B cell (primary cell): Measurements from ENCODE around the gene PAX6. TPM values are rescaled to one million over a fixed set of nuclear protein-coding genes. Genes with fewer than 3 reads are reported as not detected.

Source experiments
- ATAC-seq: fragments of 200-7000 bp; cut with Tn5 transposase; one replicate; pipeline ENCODE4 v1.10.0; 2021; ENCODE audit warnings: low read depth, mild to moderate bottlenecking, moderate number of reproducible peaks, moderate library complexity
- CTCF ChIA-PET: fragments of 350-600 bp; sonication (Branson Sonifier 250); formaldehyde crosslinking; loops from one replicate; lab custom pipeline; 2021; ENCODE audit warnings: antibody characterized with exemption, inconsistent platforms; lab: Charles Lee
- POLR2A ChIA-PET: fragments of 350-600 bp; sonication (Branson Sonifier 250); formaldehyde crosslinking; loops from one replicate; lab custom pipeline; 2021; ENCODE audit warnings: antibody characterized with exemption; lab: Charles Lee
- DNase-seq: peaks from one replicate; pipeline ENCODE4 v3.0.0; 2013
- H2AFZ ChIP-seq: 2 replicates; pipeline ENCODE4 v1.6.1; 2012; ENCODE audit warnings: mild to moderate bottlenecking, low read depth, low read length; ENCODE audit not compliant: insufficient read depth, poor library complexity, severe bottlenecking
- H3K27ac ChIP-seq, 2 donors: 1 replicate in 1 of 2; 2 replicates in 1 of 2; pipeline ENCODE4 v1.5.1; 2012 to 2013; ENCODE audit warnings: low read length in 2 of 2, mild to moderate bottlenecking in 2 of 2, moderate library complexity in 1 of 2
- H3K27me3 ChIP-seq, 4 experiments: fragments of 200-600 bp in 1 of 4; sonication (generic) in 1 of 4; replicated peaks in 1 of 4; 1 replicate in 2 of 4; 2 replicates in 2 of 4; pipeline versions ENCODE4 v1.6.1 to v1.7.0; 2013 to 2016; ENCODE audit warnings: low read length in 3 of 4, mild to moderate bottlenecking in 2 of 4, mixed read lengths in 1 of 4, moderate library complexity in 1 of 4; ENCODE audit not compliant: insufficient read depth in 4 of 4, control insufficient read depth in 3 of 4; ENCODE audit errors: control extremely low read depth in 1 of 4
- H3K36me3 ChIP-seq, 2 experiments: replicated peaks in 1 of 2; 1 replicate in 1 of 2; 2 replicates in 1 of 2; pipeline versions ENCODE4 v1.6.1 to v1.7.1; 2013; ENCODE audit warnings: low read length in 1 of 2; ENCODE audit not compliant: insufficient read depth in 2 of 2, control insufficient read depth in 1 of 2; ENCODE audit errors: control extremely low read depth in 1 of 2, extremely low read depth in 1 of 2
- H3K4me1 ChIP-seq, 2 donors: fragments of 200-600 bp in 1 of 2; sonication (generic) in 1 of 2; 1 replicate in 1 of 2; 2 replicates in 1 of 2; pipeline versions ENCODE4 v1.5.1 to v1.6.1; 2013 to 2017; ENCODE audit warnings: low read length in 2 of 2; ENCODE audit not compliant: control insufficient read depth in 2 of 2, insufficient read depth in 2 of 2
- H3K4me2 ChIP-seq: replicated peaks from 2 replicates; pipeline ENCODE3; 2012; ENCODE audit warnings: mild to moderate bottlenecking, low read depth, low read length; ENCODE audit not compliant: poor library complexity, severe bottlenecking
- H3K4me3 ChIP-seq, 5 experiments: fragments of 200-600 bp in 1 of 5; sonication (generic) in 1 of 5; 1 replicate in 3 of 5; 2 replicates in 2 of 5; pipeline versions ENCODE4 v1.5.1 to v1.7.0; 2011 to 2016; ENCODE audit warnings: low read length in 4 of 5, mild to moderate bottlenecking in 4 of 5, low read depth in 2 of 5, control low read depth in 1 of 5, moderate library complexity in 1 of 5; ENCODE audit not compliant: insufficient read depth in 1 of 5; ENCODE audit errors: control extremely low read depth in 1 of 5, extremely low read depth in 1 of 5
- H3K79me2 ChIP-seq: fragments of 200-600 bp; sonication (generic); one replicate; pipeline ENCODE4 v1.6.0; 2016; ENCODE audit warnings: low read length; ENCODE audit not compliant: control insufficient read depth, insufficient read depth
- H3K9ac ChIP-seq: fragments of 200-600 bp; sonication (generic); 2 replicates; pipeline ENCODE4 v1.6.1; 2017; ENCODE audit warnings: mild to moderate bottlenecking, low read length, moderate library complexity
- H3K9me3 ChIP-seq, 3 donors: one replicate each; pipeline versions ENCODE4 v1.6.1 to v1.7.1; 2013; ENCODE audit warnings: low read length in 2 of 3; ENCODE audit not compliant: control insufficient read depth in 2 of 3, insufficient read depth in 1 of 3; ENCODE audit errors: control extremely low read depth in 1 of 3
- H4K20me1 ChIP-seq: 2 replicates; pipeline ENCODE4 v1.6.0; 2012; ENCODE audit warnings: mild to moderate bottlenecking, low read length; ENCODE audit not compliant: insufficient read depth, control insufficient read depth, poor library complexity, severe bottlenecking
- H3K27ac Mint-ChIP-seq: one replicate; pipeline ENCODE4 v1.8.0; 2021; ENCODE audit warnings: mixed read lengths
- H3K27me3 Mint-ChIP-seq: one replicate; pipeline ENCODE4 v1.8.0; 2021; ENCODE audit warnings: mixed read lengths
- H3K4me1 Mint-ChIP-seq: one replicate; pipeline ENCODE4 v1.8.0; 2021; ENCODE audit warnings: mixed read lengths
- H3K4me3 Mint-ChIP-seq: one replicate; pipeline ENCODE4 v1.8.0; 2021; ENCODE audit warnings: mixed read lengths
- H3K9me3 Mint-ChIP-seq: one replicate; pipeline ENCODE4 v1.8.0; 2022; ENCODE audit warnings: mixed read lengths; ENCODE audit not compliant: insufficient read depth
- CTCF ChIP-seq: fragments of 200-600 bp; IDR thresholded peaks from one replicate; pipeline ENCODE4 v1.8.0; 2022; ENCODE audit warnings: antibody characterized with exemption, mild to moderate bottlenecking
- EZH2 ChIP-seq: IDR thresholded peaks from 2 replicates; pipeline ENCODE4 v1.6.1; 2012; ENCODE audit warnings: borderline replicate concordance, low read depth, mild to moderate bottlenecking, moderate library complexity, low read length; ENCODE audit not compliant: insufficient read depth, poor library complexity, severe bottlenecking
- WGBS: methylation state at CpG from one replicate; pipeline ENCODE4 v1.1.5; 2013; ENCODE audit warnings: missing lambda C conversion rate; ENCODE audit not compliant: insufficient coverage; 5-methylcytosine and 5-hydroxymethylcytosine counted together
- intact Hi-C: fragments of 100-400 bp; cut with micrococcal nuclease; formaldehyde crosslinking; loops from one replicate; pipeline ENCODE4 v1.10.0; 2022
- polyA plus RNA-seq: library from polyadenylated mRNA; depleted of rRNA; stranded (reverse); fragments of >200 nt; gene quantifications from 2 replicates; pipeline ENCODE4 v1.2.3, GENCODE V29; 2012
- total RNA-seq, 2 donors: library from RNA; stranded (reverse); fragments of 120-200 nt in 1 of 2; gene quantifications; 1 replicate in 1 of 2; 2 replicates in 1 of 2; pipeline versions ENCODE4 v1.2.3 to v1.2.4, GENCODE V29; 2013 to 2022

The PAX6 gene
- total and polyA plus RNA-seq, 2 donors (not counting 1 experiment from before 2014, with no cell fraction given): not detected

DNA sequence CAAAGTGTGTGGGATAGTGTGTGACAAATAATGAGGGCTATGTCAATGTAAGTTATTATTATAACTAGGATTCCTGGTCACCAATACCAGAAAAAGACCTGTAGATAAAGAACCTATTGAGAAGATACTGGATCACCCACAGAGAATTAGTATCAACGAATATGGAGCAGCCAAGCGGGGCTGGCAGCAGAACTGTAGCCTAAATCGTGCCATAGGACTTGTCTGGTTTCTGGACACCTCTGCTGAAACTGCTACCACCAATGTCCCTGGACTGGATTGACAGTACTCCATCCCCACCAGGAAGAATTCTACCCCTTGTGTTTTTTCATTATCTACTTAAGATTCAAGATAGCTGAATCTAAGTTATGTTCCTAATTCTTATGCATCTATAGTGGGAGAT, 30.3 kb upstream of the PAX6 start:
- peaks cover 30% of the 10 kb centered on the region for H3K27me3 Mint-ChIP-seq
- WGBS: 87% methylated on average over 3 of the region's 3 CpGs
- intact Hi-C loops: no loop called here
- Histone ChIP-seq H3K4me1 (no peaks in the 10 kb centered on the region), H3K4me3 (no peak overlapping the region), H3K27me3 (peaks cover 0 to 11% (median 6%) of the 10 kb centered on the region in 4 experiments), H3K27ac (no peak overlapping the region), H3K9ac (no peak overlapping the region), H3K36me3 (no peaks in the 10 kb centered on the region), H3K79me2 (no peaks in the 10 kb centered on the region), H4K20me1 (no peaks in the 10 kb centered on the region), H3K4me2 (no peak overlapping the region), H2AFZ (no peak overlapping the region), H3K9me3 (peaks cover 0 to 4% (median 0%) of the 10 kb centered on the region in 3 donors)
- H3K4me3 Mint-ChIP-seq: no peak overlapping the region
- DNase-seq (no peak), ATAC-seq (no peak)
- POLR2A ChIA-PET: no interaction called here
- TF ChIP-seq CTCF: no peak
- no peak for TF ChIP-seq EZH2
- H3K4me1 Mint-ChIP-seq: no peaks in the 10 kb centered on the region
- no peaks in the 10 kb centered on the region for H3K9me3 Mint-ChIP-seq
- CTCF ChIA-PET: no interaction called here
- H3K27ac Mint-ChIP-seq: no peak overlapping the region

- Mint-ChIP-seq H3K27me3 (peaks cover 15% of the 10 kb centered on the region), H3K4me1 (no peaks in the 10 kb centered on the region), H3K4me3 (no peak overlapping the region), H3K27ac (no peak overlapping the region), H3K9me3 (no peaks in the 10 kb centered on the region)
- TF ChIP-seq EZH2: no peak
- TF ChIP-seq CTCF: no peak
- no peaks in the 10 kb centered on the region for H4K20me1 ChIP-seq
- H3K4me2 ChIP-seq: no peak overlapping the region
- 60% methylated on average over 1 of the region's 1 CpG for WGBS
- no peak overlapping the region for H3K9ac ChIP-seq
- ATAC-seq (no peak), DNase-seq (no peak)
- intact Hi-C loops: no loop called here
- H3K27ac ChIP-seq: no peak overlapping the region
- H2AFZ ChIP-seq: no peak overlapping the region
- H3K4me1 ChIP-seq: no peaks in the 10 kb centered on the region
- peaks cover 0 to 30% (median 12%) of the 10 kb centered on the region in 4 experiments for H3K27me3 ChIP-seq
- ChIA-PET POLR2A (no interaction called here), CTCF (no interaction called here)
- no peaks in the 10 kb centered on the region for H3K79me2 ChIP-seq
- no peaks in the 10 kb centered on the region for H3K9me3 ChIP-seq
- H3K4me3 ChIP-seq: no peak overlapping the region
- no peaks in the 10 kb centered on the region for H3K36me3 ChIP-seq
Measured at GRCh38 chr11:31834237-31834636, 23.1 kb upstream of the PAX6 start.
